KMS-11 (cell line): ENCODE measurements around the gene MAML3.

Source experiments
- H2AFZ ChIP-seq: fragments of 200-600 bp; sonication (generic); 2 replicates; pipeline ENCODE4 v1.6.1; 2016; ENCODE audit warnings: antibody characterized with exemption, mixed run types, low read depth
- H3K27ac ChIP-seq: fragments of 200-600 bp; sonication (generic); 2 replicates; pipeline ENCODE4 v1.6.1; 2016; ENCODE audit warnings: mild to moderate bottlenecking, mixed run types
- H3K27me3 ChIP-seq: fragments of 200-600 bp; sonication (generic); 2 replicates; pipeline ENCODE4 v1.6.1; 2017; ENCODE audit warnings: mild to moderate bottlenecking, low read depth, mixed run types, moderate library complexity; ENCODE audit not compliant: insufficient read depth
- H3K36me3 ChIP-seq: fragments of 200-600 bp; sonication (generic); 2 replicates; pipeline ENCODE4 v1.6.1; 2017; ENCODE audit warnings: mild to moderate bottlenecking, mixed run types; ENCODE audit not compliant: insufficient read depth
- H3K4me1 ChIP-seq: fragments of 200-600 bp; sonication (generic); 2 replicates; pipeline ENCODE4 v1.6.1; 2016; ENCODE audit warnings: mild to moderate bottlenecking, low read depth, mixed run types; ENCODE audit not compliant: poor library complexity, severe bottlenecking
- H3K4me2 ChIP-seq: fragments of 200-600 bp; sonication (generic); 2 replicates; pipeline ENCODE4 v1.7.0; 2016; ENCODE audit warnings: mild to moderate bottlenecking, mixed run types
- H3K4me3 ChIP-seq: fragments of 200-600 bp; sonication (generic); IDR thresholded peaks from 2 replicates; pipeline ENCODE4 v1.6.1; 2017; ENCODE audit warnings: low read depth, low read length, mixed read lengths; ENCODE audit not compliant: insufficient read depth
- H3K79me2 ChIP-seq: fragments of 200-600 bp; sonication (generic); 2 replicates; pipeline ENCODE4 v1.6.1; 2016; ENCODE audit warnings: low read depth, mixed run types; ENCODE audit not compliant: insufficient read depth
- H3K9ac ChIP-seq: fragments of 200-600 bp; sonication (generic); 2 replicates; pipeline ENCODE4 v1.6.1; 2016; ENCODE audit warnings: mild to moderate bottlenecking, mixed run types
- H4K20me1 ChIP-seq: fragments of 200-600 bp; sonication (generic); 2 replicates; pipeline ENCODE4 v1.6.1; 2016; ENCODE audit warnings: mild to moderate bottlenecking, mixed run types; ENCODE audit not compliant: insufficient read depth
- CTCF ChIP-seq: fragments of 200-600 bp; sonication (generic); conservative IDR thresholded peaks from 2 replicates; pipeline ENCODE4 v1.6.1; 2017; ENCODE audit warnings: low read depth, mild to moderate bottlenecking, antibody characterized with exemption, low read length, moderate library complexity, mixed read lengths

The MAML3 gene

DNA sequence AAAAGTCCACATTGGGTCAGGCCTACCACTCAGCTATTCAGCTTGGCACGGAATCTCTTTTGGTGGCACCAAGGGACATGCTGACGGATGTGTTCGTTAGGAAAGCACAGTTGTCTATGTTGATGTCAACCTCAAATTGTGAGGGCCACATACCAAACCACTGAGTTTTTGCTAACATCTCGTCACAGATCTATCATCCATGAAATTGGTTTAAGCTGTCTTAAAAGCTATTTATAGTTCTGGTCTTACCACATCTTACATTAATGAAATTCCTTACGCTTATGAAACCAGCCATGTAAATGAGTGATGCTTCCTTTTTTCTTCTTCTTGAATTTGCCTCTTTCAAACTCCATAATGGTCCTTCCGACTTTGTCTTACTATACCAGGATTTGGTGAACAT lies 386.8 kb downstream of the MAML3 start:
- H2AFZ ChIP-seq = no peak overlapping the region
- no peak overlapping the region for H3K4me3 ChIP-seq
- H3K4me1 ChIP-seq = peaks cover 49% of the 10 kb centered on the region
- H4K20me1 ChIP-seq = no peaks in the 10 kb centered on the region
- no peak overlapping the region for H3K27ac ChIP-seq
- H3K27me3 ChIP-seq = no peaks in the 10 kb centered on the region
- no peaks in the 10 kb centered on the region for H3K79me2 ChIP-seq
- TF ChIP-seq CTCF = no peak
- no peak overlapping the region for H3K9ac ChIP-seq
- peak overlapping the region; percentile 19; the same call in 1 of the 2 replicates for H3K4me2 ChIP-seq
- no peaks in the 10 kb centered on the region for H3K36me3 ChIP-seq

DNA sequence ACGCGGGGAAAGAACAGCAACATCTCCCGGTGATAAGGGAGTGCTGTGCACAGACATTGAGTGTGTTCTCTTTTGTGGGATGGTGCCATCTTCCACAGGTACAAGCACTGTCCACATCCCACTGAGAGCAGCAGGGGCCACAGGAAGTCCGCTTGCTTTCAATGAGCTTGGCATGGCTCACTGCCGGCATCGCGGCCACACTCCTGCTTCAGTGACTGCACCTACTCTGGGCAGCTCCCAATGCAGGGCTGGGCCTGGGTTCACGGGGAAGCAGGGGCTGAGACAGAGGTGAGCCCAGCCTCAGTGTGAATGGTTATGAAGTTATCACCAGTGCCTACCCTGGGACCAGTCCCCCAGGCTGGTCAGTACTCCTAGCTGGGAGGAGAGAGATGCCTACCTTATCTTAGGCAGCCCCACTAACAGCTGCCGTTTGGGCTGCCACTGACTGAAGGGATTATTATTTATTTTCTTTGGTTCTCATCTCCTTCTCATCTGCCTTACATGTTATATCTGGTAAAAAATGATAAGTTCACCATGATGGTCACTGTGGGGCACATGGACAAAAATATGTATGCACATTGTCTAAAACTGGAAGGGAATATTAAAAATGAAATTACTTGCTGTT lies 389.2 kb downstream of the MAML3 start:
- H3K4me3 ChIP-seq = no peak overlapping the region
- H3K36me3 ChIP-seq = no peaks in the 10 kb centered on the region
- peak overlapping the region; percentile 73; the same call in 1 of the 2 replicates for H2AFZ ChIP-seq
- no peak for TF ChIP-seq CTCF
- no peaks in the 10 kb centered on the region for H4K20me1 ChIP-seq
- no peaks in the 10 kb centered on the region for H3K27me3 ChIP-seq
- no peaks in the 10 kb centered on the region for H3K79me2 ChIP-seq
- peak overlapping the region; percentile 55; the same call in 1 of the 2 replicates for H3K27ac ChIP-seq
- H3K4me2 ChIP-seq = peak overlapping the region; percentile 89; the same call in 1 of the 2 replicates
- no peak overlapping the region for H3K9ac ChIP-seq
- peaks cover 52% of the 10 kb centered on the region for H3K4me1 ChIP-seq

GRCh38 chr4:139764182-139764581 lies 389.8 kb downstream of the MAML3 start:
- Histone ChIP-seq H3K27me3 (no peaks in the 10 kb centered on the region), H3K79me2 (no peaks in the 10 kb centered on the region), H4K20me1 (no peaks in the 10 kb centered on the region), H3K4me1 (peaks cover 52% of the 10 kb centered on the region), H2AFZ (peak overlapping the region; percentile 73), H3K9ac (peak overlapping the region; percentile 19; the same call in 1 of the 2 replicates), H3K4me3 (no peak overlapping the region), H3K27ac (peak overlapping the region; percentile 55), H3K36me3 (no peaks in the 10 kb centered on the region), H3K4me2 (peak overlapping the region; percentile 89)
- no peak for TF ChIP-seq CTCF

DNA sequence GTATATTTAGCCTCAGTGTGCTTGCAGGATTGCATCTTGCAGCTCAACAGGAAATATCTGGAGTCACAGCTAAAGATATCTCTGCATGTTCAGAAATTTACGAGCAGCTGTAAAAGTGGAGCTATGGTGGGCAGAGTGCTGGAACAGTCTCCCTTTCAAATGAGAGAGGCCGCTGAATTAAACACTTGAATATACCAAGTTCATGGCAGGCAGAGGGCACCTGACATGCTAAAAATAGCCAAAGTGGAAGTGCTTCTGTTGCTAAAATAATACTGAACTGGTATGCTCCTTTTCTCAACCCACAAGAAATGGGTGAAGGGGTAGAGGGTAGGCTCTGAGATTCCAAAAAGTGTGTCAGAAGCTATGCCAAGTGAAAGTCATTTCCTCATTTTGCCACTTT lies 390.3 kb downstream of the MAML3 start:
- TF ChIP-seq CTCF = no peak
- Histone ChIP-seq H4K20me1 (no peaks in the 10 kb centered on the region), H3K9ac (peak overlapping the region; percentile 19; the same call in 1 of the 2 replicates), H3K27ac (peak overlapping the region; percentile 55), H3K4me2 (peak overlapping the region; percentile 89), H3K4me3 (no peak overlapping the region), H3K4me1 (peaks cover 52% of the 10 kb centered on the region), H3K27me3 (no peaks in the 10 kb centered on the region), H2AFZ (peak overlapping the region; percentile 73), H3K79me2 (no peaks in the 10 kb centered on the region), H3K36me3 (no peaks in the 10 kb centered on the region)
